ENCODE data around the gene PPP1R1C. TPM values are rescaled to one million over a fixed set of nuclear protein-coding genes. Genes with fewer than 3 reads are reported as not detected.
"Not testable (repeated sequence)": the region's sequence is repeated elsewhere in the genome, so short reads cannot be mapped to it uniquely, and the experiment has no call there.

Gene PPP1R1C, protein sequence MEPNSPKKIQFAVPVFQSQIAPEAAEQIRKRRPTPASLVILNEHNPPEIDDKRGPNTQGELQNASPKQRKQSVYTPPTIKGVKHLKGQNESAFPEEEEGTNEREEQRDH
- 1.9 and 3.5 TPM in 2 replicates for total RNA-seq

DNA sequence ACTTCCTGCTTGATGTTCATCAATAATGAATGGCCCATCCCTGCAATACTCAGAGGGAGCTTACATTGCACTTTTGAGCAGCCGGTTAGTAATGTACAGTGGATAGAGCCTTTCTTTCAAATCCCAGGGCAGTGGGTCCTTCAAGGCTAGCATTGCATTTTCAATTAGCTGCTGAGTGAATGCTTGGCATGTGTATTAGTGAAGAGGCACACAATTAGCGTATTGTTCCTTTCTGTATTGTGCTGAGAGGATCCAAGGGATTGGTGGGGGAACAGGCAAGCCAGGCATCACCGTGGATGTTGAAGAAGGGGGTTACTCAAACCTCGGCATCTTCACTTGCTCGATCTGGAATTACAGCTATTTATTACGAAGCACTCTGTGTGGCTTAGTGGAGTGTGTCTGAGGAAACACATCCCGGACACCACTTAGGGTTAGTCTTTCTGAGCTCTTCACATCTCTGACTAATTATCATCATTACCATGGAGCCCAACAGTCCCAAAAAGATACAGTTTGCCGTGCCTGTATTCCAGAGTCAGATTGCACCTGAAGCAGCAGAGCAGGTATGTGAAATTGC lies at the start of gene PPP1R1C:
TSS of gene PPP1R1C (plus strand) at position 222 of the 574 bp plus-strand sequence. CDS start at position 480, 258 bp downstream.
- no peak for DNase-seq (ENCODE audit: low read depth)

DNA sequence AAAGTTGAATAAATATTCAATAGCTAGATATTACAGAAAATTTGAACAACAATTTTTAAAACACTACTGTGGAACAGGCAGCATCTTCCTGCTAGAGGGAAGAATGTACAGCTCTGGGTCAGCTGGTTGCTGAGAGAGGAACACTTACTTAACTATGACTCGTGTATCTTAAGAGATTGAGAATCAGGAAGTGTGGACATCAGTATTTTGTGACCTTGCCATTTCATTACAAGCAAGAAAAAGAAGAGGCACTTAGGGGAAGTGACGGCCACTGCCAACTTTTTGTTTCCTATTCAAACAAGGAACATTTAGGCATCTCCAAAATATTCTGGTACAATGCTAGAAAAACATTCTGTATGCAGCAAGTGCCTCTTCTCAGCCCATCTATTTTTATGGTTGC lies 48.2 kb upstream of the PPP1R1C start:
- peak; percentile 62 for DNase-seq (ENCODE audit: low read depth)

DNA sequence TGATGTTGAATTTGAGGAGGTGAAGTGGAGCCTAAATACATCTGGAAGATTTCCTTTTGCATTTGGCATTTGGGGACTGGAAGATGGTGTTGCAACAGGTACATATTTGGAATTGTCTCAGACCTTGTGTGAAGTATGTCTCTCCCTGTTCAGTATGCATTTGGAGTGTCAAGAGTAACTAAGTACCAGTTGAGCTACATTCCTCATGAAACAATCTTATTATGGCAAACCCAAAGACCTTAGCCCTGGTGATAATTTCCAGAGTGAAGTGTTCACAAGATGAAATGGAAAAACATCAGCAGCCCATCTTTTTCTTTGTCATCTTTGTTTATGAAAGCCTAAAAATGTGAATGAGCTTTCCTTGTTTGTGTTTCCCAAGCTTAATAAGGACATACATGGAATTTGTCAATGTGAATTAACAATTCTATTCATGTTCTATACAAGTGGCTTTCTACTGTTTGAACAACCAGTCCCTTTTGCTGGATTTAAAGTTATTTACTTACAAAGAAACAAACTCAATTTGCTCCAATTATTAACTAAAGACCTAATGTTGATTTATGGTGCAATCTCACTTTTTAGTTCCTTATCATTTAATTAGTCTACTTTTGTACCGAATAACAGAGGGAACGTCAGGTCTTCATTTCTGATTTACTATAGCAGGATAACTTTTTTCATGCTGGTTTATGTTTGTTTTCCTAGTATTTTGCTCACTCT lies 42.1 kb upstream of the PPP1R1C start:
- no peak for DNase-seq (ENCODE audit: low read depth)

DNA sequence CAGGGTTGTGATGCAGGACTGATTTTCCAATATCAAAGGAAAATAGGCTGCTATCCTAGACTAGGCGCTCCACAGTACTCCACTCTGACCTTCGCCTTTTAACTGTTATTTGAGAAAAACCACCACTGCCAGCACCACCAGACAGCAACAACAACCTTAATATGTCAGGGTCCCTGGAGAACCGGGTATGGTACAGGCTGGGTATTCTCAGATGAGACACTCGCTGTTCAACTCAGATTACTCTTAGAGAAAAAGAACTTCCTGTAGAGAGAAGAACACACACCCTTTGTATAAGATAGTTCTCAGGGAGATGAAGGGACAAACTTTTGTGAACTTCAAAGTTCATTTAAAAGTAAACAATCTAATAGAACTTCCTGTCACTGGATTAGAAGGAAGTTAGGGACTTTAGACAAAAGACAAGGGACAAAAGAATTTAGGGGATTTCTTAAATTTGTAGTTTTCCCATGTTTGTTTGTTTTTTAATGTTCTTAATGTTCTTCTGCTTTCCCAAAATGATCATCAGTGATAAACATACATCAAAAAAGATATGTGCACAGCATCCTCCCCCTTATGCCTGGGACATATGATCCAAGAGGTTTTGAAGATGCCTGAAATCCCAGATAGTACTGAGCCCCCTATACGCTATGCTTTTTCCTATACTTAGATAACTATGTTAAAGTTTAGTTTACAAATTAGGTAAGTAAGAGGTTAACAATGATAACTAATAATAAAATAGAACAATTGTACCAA lies 41.3 kb upstream of the PPP1R1C start:
- DNase-seq (ENCODE audit: low read depth), result no peak

DNA sequence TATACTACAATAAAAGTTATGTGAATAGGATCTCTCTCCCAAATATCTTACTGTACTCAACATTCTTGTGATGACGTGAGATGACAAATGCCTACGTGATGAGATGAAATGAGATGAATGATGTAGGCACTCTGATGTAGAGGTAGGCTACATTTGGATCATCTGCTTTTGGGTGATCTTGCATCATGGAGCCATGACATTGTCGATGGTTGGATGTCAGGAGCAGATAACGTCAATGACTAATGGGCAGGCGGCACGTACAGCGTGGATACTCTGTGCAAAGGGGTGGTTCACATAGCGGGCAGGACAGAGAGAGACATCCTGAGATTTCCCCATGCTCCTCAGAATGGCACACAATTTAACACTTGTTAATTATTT lies 40.8 kb upstream of the PPP1R1C start:
- DNase-seq (ENCODE audit: low read depth), result no peak

DNA sequence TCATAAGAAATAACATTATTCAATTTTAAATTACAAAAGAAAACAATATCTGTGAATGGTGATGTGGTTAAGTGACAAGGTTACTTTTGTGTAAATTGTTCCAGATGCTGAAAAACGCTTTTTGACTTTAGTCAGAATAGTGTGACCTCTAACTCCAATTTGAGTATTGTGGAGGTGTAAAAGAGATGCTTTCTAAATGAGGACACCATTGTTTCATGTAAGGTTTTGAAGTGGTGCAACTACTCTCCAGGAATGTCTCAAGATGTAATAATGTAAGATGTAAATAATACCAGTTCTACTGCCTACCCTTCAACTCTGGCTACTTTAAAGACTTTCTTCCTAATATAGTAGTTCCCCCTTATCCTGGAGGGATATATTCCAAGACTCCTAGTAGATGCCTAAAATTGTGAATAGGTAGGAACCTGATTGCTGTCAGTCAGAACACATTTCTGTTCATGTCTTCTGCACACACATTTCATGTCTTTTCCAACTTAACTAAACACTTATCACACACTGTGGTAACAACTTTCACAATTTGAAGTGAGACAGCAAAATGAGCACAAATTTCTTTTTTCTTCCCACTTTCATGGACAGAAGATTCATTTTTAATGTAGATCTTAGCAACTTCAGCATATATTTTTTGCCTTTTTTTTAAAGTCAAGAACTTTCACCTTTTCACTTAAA lies 39.1 kb upstream of the PPP1R1C start:
- DNase-seq (ENCODE audit: low read depth), result no peak

DNA sequence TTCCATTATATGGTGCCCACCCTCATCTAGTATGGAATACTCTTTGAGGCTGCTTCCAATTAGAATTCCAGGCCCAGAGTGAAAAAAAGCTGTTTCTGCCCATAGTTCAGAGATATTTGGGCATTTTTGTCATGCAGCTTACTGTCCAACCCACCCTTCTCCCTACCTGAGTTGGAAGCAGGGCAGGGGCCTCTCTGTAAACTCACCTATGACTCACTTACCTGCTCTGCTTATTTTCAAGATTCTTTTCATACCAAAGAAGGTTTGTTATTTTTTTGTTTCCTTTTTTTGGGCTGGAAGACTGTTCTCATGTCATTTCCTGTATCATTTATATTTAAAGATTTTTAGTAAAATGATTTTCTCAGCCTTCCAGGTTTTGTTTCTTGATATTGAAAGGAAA lies 38.4 kb upstream of the PPP1R1C start:
- DNase-seq (ENCODE audit: low read depth), result no peak

DNA sequence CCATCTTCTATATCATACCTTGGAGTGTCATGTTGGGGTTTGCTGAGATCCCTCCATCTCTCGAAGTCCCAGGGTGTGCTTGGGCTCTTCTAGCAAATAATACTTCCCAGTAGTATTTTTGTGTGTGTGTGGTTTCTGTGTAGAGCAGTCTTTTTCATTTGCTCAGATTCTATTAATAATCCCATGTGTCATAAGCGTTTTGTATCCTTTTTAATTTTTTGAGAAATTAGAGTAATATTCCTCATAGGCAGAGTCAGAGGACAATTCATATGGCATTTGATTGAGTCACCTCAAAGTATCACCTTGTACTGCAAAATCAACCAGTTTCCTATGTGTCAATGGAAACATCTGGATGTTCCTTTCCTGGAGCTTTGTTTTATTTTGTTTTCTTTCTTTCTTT lies 37.4 kb upstream of the PPP1R1C start:
- DNase-seq (ENCODE audit: low read depth), result no peak

DNA sequence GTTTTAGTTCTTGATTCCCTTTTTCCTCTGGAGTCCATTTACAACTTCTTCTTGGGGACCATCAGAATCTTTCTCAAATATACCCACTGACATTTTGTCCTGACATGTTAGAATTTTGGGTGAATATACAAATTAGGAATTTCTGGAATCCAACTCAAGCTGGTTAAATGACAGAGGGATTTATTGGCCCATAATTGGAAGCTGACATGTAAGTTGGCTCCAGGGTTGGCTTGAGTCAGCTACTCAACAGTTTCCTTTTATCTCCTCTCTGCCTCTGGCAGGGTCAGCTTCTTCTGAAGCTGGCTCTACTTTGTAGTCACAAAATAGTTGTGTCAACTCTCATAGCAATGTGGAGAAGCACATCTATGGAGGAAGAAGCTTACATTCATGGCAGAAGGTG lies 36.6 kb upstream of the PPP1R1C start:
- no peak for DNase-seq (ENCODE audit: low read depth)

DNA sequence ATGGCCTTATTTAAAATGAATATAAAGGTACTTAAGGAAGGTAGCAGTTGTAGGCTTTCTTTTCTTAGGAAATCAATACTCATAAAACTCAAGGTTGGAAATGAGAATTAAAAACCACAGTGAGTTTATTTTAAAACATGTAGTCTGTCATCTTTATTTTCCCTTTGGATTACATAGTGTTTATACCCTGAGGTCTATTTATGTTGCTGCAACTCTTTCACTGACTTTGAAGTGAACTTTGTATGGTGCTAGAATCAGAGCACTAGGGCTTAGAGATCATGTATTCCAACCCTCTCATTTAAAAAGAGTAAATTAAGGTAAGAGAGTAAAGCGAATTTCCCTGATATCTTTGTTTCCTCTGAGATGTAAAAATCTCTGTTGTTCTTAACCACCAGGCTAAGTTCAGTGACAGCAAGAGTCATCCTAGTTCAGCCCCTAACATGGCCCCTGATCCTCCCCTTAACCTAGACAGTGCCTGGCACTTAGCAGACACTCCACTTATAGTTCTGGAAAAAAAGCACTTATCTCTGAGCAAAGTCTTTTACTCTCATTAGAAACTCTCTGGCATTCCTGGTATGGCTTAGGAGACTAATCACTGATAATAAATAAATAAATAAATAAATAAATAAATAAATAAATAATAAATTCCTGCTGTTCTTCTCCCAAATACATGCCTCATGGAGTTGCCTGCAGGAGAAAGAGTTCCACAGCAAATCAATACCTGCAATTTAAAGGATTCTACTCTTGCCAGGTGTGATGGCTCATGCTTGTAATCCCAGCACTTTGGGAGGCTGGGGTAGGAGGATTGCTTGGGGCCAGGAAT lies 33.0 kb upstream of the PPP1R1C start:
- DNase-seq (ENCODE audit: low read depth), result no peak

DNA sequence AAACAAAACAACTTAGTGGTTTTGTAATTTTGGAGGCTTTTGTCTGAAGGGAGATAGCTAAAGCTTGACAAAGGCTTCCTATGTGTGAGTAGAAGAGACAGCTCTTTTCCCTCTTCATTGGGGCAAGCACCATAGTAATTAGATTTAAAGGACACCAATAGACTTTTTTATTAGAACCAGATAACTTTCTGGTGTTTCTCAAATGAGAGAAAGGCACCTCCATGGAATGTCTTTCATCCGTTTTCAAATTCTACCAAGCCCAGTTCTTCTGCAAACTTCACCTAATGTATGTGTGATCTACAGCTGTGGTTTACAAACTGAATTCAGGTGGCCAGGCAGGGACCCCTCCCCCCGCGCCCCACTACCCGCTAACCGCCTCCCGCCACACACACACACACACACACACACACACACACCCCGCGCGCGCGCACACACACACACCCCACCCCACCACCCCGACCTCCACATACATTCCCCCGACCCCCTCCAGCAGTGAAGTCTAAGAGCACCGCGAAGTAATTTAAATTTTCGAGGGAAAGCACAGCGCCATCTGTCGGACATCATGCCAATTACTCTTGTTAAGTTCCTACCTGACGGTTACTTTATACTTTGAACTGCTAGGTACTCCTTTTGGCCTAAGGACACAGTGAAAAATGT lies 31.6 kb upstream of the PPP1R1C start:
- peak; percentile 68 for DNase-seq (ENCODE audit: low read depth)

DNA sequence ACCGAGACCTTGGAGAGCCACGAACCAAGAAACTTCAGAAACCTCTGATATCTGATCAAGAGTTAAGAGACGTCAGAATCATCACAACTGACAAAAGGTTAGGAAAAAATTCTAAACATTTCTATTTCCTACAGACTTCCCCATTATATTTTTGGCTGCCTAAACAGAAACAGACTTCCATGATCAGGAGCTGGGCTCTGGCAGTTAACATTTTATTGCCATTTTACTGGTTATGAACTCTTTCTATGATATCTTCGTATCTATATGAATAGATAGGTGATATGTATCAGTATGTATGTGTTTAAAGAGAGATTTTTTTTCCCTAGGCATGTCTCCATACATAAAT lies 31.1 kb upstream of the PPP1R1C start:
- DNase-seq (ENCODE audit: low read depth), result no peak

DNA sequence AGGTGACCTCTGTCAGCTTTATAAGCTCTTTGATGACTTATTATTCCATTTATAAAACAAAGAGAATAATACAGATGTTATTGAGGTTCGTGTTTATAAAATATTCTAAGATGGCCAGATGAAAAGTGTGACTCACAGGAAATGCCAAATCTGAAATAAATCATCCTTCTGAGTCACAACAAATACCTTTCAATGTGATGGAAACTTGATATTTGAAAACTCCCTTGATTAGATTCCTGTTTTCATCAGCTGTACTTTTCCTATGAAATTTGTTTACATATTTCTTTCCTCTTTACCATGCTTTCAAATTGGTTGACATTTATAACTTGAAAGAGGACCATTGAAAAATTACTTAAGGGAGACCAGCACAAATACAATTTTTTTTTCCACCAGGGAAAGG lies 30.6 kb upstream of the PPP1R1C start:
- peak; percentile 51 for DNase-seq (ENCODE audit: low read depth)

DNA sequence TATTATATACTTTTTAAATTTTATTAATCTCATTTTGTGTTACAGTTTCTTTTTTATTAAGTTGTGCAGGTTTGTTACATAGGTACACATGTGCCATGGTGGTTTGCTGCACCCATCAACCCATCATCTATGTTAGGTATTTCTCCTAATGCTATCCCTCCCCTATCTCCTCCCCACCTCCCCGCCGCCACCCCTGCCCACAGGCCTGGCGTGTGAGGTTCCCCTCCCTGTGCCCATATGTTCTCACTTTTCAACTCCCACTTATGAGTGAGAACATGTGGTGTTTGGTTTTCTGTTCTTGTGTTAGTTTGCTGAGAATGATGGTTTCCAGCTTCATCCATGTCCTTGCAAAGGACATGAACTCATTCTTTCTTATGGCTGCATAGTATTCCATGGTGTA lies 29.8 kb upstream of the PPP1R1C start:
- not testable (repeated sequence) for DNase-seq (ENCODE audit: low read depth)

DNA sequence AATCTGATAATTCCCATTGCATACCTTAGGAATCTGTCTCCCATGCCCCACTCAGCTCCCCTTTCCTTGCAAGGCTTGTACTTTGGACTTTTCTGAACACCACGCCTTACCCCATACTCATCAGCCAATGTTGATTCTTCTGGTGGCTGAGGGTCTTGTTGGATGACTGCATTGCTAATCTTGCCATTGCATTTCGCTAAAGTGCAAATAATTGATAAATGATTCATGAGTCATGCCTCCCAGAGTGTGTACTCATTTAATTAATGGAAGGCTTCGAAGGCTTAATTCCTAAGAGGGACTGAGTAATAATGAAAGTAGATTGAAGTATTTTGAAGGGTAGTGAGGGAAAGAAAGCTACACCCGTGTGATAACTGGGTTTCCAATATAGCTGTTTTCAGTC lies 28.0 kb upstream of the PPP1R1C start:
- DNase-seq (ENCODE audit: low read depth), result peak; percentile 62

DNA sequence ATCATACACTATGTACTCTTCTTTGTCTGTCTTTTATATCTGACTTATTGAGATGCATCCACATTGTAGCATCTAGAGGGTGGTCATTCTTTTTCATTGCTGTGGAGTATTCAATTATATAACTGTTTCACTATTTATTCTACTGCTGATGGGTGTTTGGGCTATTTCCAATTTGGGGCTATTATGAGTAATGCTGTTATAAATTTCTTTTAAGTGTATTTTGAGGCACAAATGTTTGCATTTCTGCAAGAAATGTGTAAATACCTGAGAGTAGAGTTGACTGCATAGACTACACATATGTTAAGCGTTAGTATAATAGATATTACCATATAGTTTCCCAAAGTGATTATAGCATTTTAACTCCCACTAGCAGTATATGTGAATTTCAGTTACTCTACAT lies 26.9 kb upstream of the PPP1R1C start:
- DNase-seq (ENCODE audit: low read depth), result no peak

DNA sequence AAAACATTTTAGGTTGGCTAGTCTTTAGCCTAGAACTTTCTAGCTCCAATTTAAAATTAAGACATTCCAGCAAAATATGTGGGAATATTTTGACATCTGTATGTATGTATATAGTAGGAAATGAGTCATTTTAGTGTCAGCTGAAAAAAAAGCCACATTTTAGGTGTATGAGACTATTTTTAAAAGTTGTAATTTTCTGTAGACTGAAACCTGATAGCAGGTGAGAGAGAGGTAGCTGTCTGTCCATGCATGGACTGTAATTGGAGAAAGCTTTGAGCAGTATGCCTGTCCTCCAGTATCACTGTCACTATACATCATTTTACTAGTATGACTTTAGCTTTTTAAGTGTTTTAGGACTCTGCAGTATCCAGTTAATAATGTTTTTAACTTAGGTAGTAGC lies 26.1 kb upstream of the PPP1R1C start:
- no peak for DNase-seq (ENCODE audit: low read depth)

DNA sequence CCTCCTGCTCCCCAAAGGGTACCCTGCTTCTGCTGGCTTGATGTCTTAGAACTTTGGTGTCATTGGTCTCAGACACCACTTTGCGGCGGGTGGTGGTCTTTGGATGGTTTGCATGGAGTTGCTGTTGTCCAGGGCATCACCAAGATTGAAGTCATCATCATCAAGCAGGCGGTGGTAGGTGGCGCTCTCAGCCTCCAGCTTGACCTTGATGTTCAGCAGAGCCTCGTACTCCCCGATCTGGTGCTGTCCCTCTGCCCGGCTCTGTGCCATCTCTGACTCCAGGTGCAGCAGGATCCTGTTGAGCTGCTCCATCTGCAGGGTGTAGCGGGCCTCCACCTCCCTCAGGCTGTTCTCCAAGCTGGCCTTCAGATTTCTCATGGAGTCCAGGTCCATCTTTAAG lies 24.5 kb upstream of the PPP1R1C start:
- not testable (repeated sequence) for DNase-seq (ENCODE audit: low read depth)

DNA sequence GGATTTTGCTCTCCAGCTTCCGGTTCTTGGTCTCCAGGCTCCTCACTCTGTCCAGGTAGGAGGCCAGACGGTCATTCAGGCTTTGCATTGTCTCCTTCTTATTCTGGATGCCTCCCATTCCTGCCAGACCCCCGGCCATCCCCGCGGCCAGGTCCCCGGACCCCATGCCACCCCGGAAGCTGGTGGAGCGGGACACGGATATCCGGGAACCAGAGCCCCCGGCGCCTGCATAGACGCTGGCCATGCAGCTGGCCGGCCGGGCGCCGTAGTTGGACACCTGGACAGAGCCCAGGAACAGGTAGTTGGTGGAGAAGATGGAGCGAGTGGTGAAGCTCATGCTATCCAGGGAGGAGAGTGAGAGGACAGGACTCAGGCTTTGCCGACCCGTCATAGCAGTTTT lies 23.5 kb upstream of the PPP1R1C start:
- DNase-seq (ENCODE audit: low read depth), result no peak

DNA sequence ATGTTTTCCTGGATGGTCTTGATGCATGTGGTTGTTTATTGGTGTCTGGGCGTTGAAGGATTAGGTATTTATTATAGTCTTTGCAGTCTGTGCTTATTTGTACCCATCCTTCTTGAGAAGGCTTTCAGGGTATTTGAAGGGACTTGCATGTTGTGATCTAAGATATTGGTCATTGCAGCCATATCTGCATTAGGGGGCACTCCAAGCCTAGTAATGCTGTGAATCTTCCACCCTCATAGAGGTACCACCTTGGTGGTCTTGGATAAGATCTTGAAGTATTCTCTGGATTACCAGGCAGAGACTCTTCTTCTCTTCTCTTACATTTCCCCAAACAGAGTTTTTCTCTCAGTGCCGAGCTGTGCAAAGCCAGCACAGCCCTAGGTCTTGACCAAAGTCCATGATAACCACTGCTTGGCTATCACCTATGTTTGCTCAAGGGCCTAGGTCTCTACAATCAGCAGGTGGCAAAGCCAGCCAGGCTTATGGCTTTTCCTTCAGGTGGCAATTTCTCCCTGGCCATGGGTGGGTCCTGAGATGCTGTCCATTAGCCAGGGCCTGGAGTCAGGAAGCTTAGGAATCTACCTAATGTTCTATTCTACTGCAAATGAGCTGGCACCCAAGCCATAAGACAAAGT lies 15.4 kb upstream of the PPP1R1C start:
- no peak for DNase-seq (ENCODE audit: low read depth)

DNA sequence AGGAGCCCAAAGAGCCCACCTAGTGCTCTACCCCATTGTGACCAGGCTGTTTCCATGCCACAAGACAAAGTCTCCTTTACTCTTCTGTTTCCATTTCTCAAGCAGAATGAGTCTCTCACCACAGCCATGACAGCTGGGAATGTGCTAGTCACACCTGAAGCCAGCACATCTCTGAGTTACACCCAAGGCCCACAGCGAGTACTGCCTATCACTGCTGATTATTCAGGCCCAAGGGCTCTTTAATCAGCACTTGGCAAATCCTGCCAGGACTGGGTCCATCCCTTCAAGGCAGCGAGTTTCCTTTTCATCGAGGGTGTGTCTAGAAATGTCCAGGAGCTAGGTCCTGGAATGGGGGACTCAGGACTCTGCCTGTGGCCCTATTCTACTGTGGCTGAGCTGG lies 14.6 kb upstream of the PPP1R1C start:
- DNase-seq (ENCODE audit: low read depth), result no peak
